Neural progenitor cell (in vitro differentiated cells): ENCODE results near the gene DCC. TPM values are rescaled to one million over a fixed set of nuclear protein-coding genes. Genes with fewer than 3 reads are reported as not detected.

ENCODE experiments used
- DNase-seq: peaks from one replicate; pipeline ENCODE4 v3.0.0-alpha.2; 2016; ENCODE audit warnings: low spot score
- H2AFZ ChIP-seq: fragments of 200-600 bp; sonication (generic); replicated peaks from 2 replicates; pipeline ENCODE4 v1.6.1; 2016; ENCODE audit warnings: antibody characterized with exemption
- H3F3A ChIP-seq: fragments of 200-600 bp; sonication (generic); 2 replicates; pipeline ENCODE4 v1.6.1; 2016; ENCODE audit warnings: antibody characterized with exemption, low read depth
- H3K27ac ChIP-seq: fragments of 200-600 bp; sonication (generic); 2 replicates; pipeline ENCODE4 v1.5.1; 2016; ENCODE audit warnings: mild to moderate bottlenecking
- H3K27me3 ChIP-seq: fragments of 200-600 bp; sonication (generic); 2 replicates; pipeline ENCODE4 v1.6.1; 2016; ENCODE audit warnings: mild to moderate bottlenecking, moderate library complexity
- H3K36me3 ChIP-seq: fragments of 200-600 bp; sonication (generic); 2 replicates; pipeline ENCODE4 v1.5.1; 2016
- H3K4me1 ChIP-seq: fragments of 200-600 bp; sonication (generic); 2 replicates; pipeline ENCODE4 v1.6.1; 2016; ENCODE audit warnings: mixed run types
- H3K4me2 ChIP-seq: fragments of 200-600 bp; sonication (generic); 2 replicates; pipeline ENCODE4 v1.6.1; 2016
- H3K4me3 ChIP-seq: fragments of 200-600 bp; sonication (generic); 2 replicates; pipeline ENCODE4 v1.5.1; 2016
- H3K79me2 ChIP-seq: fragments of 200-600 bp; sonication (generic); 2 replicates; pipeline ENCODE4 v1.6.1; 2016; ENCODE audit warnings: low read depth
- H3K9ac ChIP-seq: fragments of 200-600 bp; sonication (generic); 2 replicates; pipeline ENCODE4 v1.6.1; 2016
- H3K9me3 ChIP-seq: fragments of 200-600 bp; sonication (generic); 2 replicates; pipeline ENCODE4 v1.5.1; 2016; ENCODE audit warnings: low read depth
- H4K20me1 ChIP-seq: fragments of 200-600 bp; sonication (generic); 2 replicates; pipeline ENCODE4 v1.6.1; 2016; ENCODE audit warnings: low read depth
- H3K27ac Mint-ChIP-seq: 3 replicates; pipeline ENCODE4 v1.8.0; 2021; ENCODE audit warnings: mixed read lengths
- H3K27me3 Mint-ChIP-seq: 2 replicates; pipeline ENCODE4 v1.8.0; 2022; ENCODE audit warnings: low read depth, mild to moderate bottlenecking, inconsistent platforms, moderate library complexity, mixed read lengths; ENCODE audit not compliant: insufficient read depth
- H3K36me3 Mint-ChIP-seq: 3 replicates; pipeline ENCODE4 v1.8.0; 2021; ENCODE audit warnings: mixed read lengths
- H3K4me1 Mint-ChIP-seq: 3 replicates; pipeline ENCODE4 v1.8.0; 2021; ENCODE audit warnings: mixed read lengths
- H3K4me3 Mint-ChIP-seq: 3 replicates; pipeline ENCODE4 v1.8.0; 2021; ENCODE audit warnings: mild to moderate bottlenecking, moderate library complexity, mixed read lengths
- H3K9me3 Mint-ChIP-seq: 3 replicates; pipeline ENCODE4 v1.8.0; 2020; ENCODE audit warnings: mixed read lengths
- CTCF ChIP-seq: fragments of 200-600 bp; sonication (generic); IDR thresholded peaks from 2 replicates; pipeline ENCODE4 v1.5.1; 2017; ENCODE audit warnings: antibody characterized with exemption, mild to moderate bottlenecking
- EZH2 ChIP-seq: fragments of 200-600 bp; sonication (generic); IDR thresholded peaks from 2 replicates; pipeline ENCODE4 v1.6.1; 2017; ENCODE audit warnings: antibody characterized with exemption, mild to moderate bottlenecking, moderate library complexity
- EZH2phosphoT487 ChIP-seq: fragments of 200-600 bp; sonication (generic); IDR thresholded peaks from 2 replicates; pipeline ENCODE4 v1.6.1; 2017; ENCODE audit warnings: antibody characterized with exemption
- total RNA-seq: library from RNA; depleted of rRNA; stranded (reverse); fragments of >200 nt; gene quantifications from 2 replicates; pipeline ENCODE4 v1.2.3, GENCODE V29; 2015; ENCODE audit warnings: low replicate concordance

DCC gene
- total RNA-seq, 1 donor from 2014 or later = 0.41 TPM

GRCh38 chr18:52829320-52829719 lies 489.3 kb downstream of the DCC start:
- no peaks in the 10 kb centered on the region for H3K9me3 ChIP-seq
- H3K27ac ChIP-seq = no peak overlapping the region
- Mint-ChIP-seq H3K36me3 (no peaks in the 10 kb centered on the region), H3K27ac (no peak overlapping the region), H3K4me1 (peaks cover 3% of the 10 kb centered on the region), H3K27me3 (no peaks in the 10 kb centered on the region), H3K4me3 (no peak overlapping the region), H3K9me3 (no peaks in the 10 kb centered on the region)
- H3K4me1 ChIP-seq = no peaks in the 10 kb centered on the region
- peaks cover 61% of the 10 kb centered on the region for H3K27me3 ChIP-seq
- TF ChIP-seq CTCF = no peak
- no peak for TF ChIP-seq EZH2
- TF ChIP-seq EZH2phosphoT487 = no peak
- no peak overlapping the region for H2AFZ ChIP-seq
- no peaks in the 10 kb centered on the region for H3K79me2 ChIP-seq
- no peak for DNase-seq
- H3K36me3 ChIP-seq = no peaks in the 10 kb centered on the region
- H4K20me1 ChIP-seq = no peaks in the 10 kb centered on the region
- no peak overlapping the region for H3K4me3 ChIP-seq
- no peak overlapping the region for H3K9ac ChIP-seq
- H3K4me2 ChIP-seq = no peak overlapping the region
- no peaks in the 10 kb centered on the region for H3F3A ChIP-seq

DNA sequence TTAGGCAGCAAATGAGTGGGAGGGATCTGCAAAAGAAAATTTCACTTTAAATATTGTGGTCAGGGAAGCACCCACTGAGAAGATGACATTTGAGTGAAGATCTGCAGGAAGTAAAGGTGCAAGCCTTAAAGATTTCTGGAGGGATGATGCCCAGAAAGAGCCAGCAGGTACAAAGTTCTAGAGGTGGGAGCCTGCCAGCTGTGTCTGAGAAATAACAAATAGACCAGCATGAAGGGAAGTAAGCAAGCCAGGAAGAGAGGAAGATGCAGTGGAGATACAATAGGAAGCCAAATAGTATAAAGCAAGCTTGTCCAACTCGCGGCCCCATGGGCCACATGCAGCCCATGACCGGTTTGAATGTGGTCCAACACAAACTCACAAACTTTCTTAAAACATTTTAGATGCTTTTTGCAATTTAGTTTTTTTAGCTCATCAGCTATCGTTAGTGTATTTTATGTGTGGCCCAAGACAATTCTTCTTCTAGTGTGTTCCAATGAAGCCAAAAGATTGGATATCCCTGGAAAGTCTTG lies 489.9 kb downstream of the DCC start:
- Mint-ChIP-seq H3K4me3 (no peak overlapping the region), H3K9me3 (no peaks in the 10 kb centered on the region), H3K36me3 (no peaks in the 10 kb centered on the region), H3K27me3 (no peaks in the 10 kb centered on the region), H3K4me1 (peaks cover 3% of the 10 kb centered on the region), H3K27ac (no peak overlapping the region)
- Histone ChIP-seq H3K27me3 (peaks cover 57% of the 10 kb centered on the region), H3K27ac (no peak overlapping the region), H2AFZ (no peak overlapping the region), H3F3A (no peaks in the 10 kb centered on the region), H3K4me1 (no peaks in the 10 kb centered on the region), H3K4me3 (no peak overlapping the region), H3K9me3 (no peaks in the 10 kb centered on the region), H4K20me1 (no peaks in the 10 kb centered on the region), H3K79me2 (no peaks in the 10 kb centered on the region), H3K4me2 (no peak overlapping the region), H3K36me3 (no peaks in the 10 kb centered on the region), H3K9ac (no peak overlapping the region)
- no peak for DNase-seq
- TF ChIP-seq CTCF (no peak), EZH2 (no peak), EZH2phosphoT487 (no peak)

DNA sequence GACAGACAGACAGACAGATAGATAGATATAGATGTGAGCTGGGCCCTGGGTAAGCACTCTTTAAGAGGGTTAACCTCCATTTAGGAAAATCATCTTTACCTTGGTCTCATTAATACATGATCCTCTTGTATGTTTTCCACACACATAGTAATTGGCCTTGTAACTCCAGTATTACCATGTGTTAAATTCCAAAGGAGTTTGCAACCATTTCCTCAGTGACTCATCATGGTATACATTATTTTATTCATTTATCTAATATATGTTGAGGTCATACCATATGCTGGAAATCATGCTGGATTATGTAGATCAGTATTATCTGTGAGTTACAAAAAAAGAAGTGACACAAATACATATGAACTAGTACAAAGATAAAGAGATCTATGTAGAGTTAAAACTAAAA lies 504.3 kb downstream of the DCC start:
- no peaks in the 10 kb centered on the region for H3K4me1 ChIP-seq
- H3K4me2 ChIP-seq = no peak overlapping the region
- no peaks in the 10 kb centered on the region for H3K27me3 Mint-ChIP-seq
- H3K27ac Mint-ChIP-seq = no peak overlapping the region
- H3K79me2 ChIP-seq = no peaks in the 10 kb centered on the region
- no peak for DNase-seq
- H3K36me3 ChIP-seq = no peaks in the 10 kb centered on the region
- no peak overlapping the region for H3K27ac ChIP-seq
- H3F3A ChIP-seq = no peaks in the 10 kb centered on the region
- H3K36me3 Mint-ChIP-seq = peaks cover 2% of the 10 kb centered on the region
- no peaks in the 10 kb centered on the region for H3K9me3 Mint-ChIP-seq
- no peak overlapping the region for H3K4me3 ChIP-seq
- H3K9ac ChIP-seq = no peak overlapping the region
- no peaks in the 10 kb centered on the region for H3K27me3 ChIP-seq
- no peaks in the 10 kb centered on the region for H3K9me3 ChIP-seq
- H3K4me1 Mint-ChIP-seq = peaks cover 6% of the 10 kb centered on the region
- no peak overlapping the region for H3K4me3 Mint-ChIP-seq
- no peak overlapping the region for H2AFZ ChIP-seq
- no peak for TF ChIP-seq EZH2phosphoT487
- no peak for TF ChIP-seq EZH2
- TF ChIP-seq CTCF = no peak
- H4K20me1 ChIP-seq = no peaks in the 10 kb centered on the region
